ENCODE data around the gene CSPG4. TPM values are rescaled to one million over a fixed set of nuclear protein-coding genes. Genes with fewer than 3 reads are reported as not detected.
"Not testable (repeated sequence)": the region's sequence is repeated elsewhere in the genome, so short reads cannot be mapped to it uniquely, and the experiment has no call there.

CSPG4 gene
- total and polyA plus RNA-seq, 2 donors (not counting 3 experiments of a cell fraction or from before 2014, with no cell fraction given) = not detected

GRCh38 chr15:75716249-75716950 lies 3.8 kb upstream of the CSPG4 start:
- dilution Hi-C loops (cut with MboI; ENCODE audit: extremely low pct_ligation_motif_present, low sequenced_read_pairs); H3K9ac ChIP-seq (replicated peaks; ENCODE audit: extremely low read depth, insufficient read depth, low read length); POLR2A ChIA-PET; H2AFZ ChIP-seq (ENCODE audit: low read depth, low read length); H3K4me2 ChIP-seq (ENCODE audit: insufficient read depth, low read length); H3K27ac ChIP-seq (ENCODE audit: insufficient read depth, low read depth, low read length); H3K79me2 ChIP-seq (ENCODE audit: control insufficient read depth, insufficient read depth, low read length); H3K4me3 ChIP-seq (replicated peaks in 1 of 3; ENCODE audit: insufficient read depth in 1 of 3, low read depth in 1 of 3, low read length in 3 of 3); DNase-seq (ENCODE audit: low read depth, low spot score); H3K36me3 ChIP-seq (ENCODE audit: control insufficient read depth in 2 of 2, extremely low read depth in 1 of 2, insufficient read depth in 2 of 2, low read length in 2 of 2); H3K4me1 ChIP-seq (ENCODE audit: control insufficient read depth, extremely low read depth, insufficient read depth, low read length); FAIRE-seq; H3K9me3 ChIP-seq (replicated peaks; ENCODE audit: control insufficient read depth, insufficient read depth, low read length); H4K20me1 ChIP-seq (replicated peaks; ENCODE audit: control insufficient read depth, extremely low read depth, insufficient read depth, low read length); H3K9me1 ChIP-seq (replicated peaks; ENCODE audit: control insufficient read depth, extremely low read depth, insufficient read depth, low read length); intact Hi-C loops (cut with micrococcal nuclease); CTCF ChIA-PET; BruUV-seq (replicated peaks): not testable (repeated sequence)
- peaks cover 34 to 37% of the 10 kb centered on the region in 2 experiments for H3K27me3 ChIP-seq (ENCODE audit: control insufficient read depth in 2 of 2, insufficient read depth in 2 of 2, low read length in 2 of 2)

- CTCF ChIA-PET; intact Hi-C loops (cut with micrococcal nuclease); BruUV-seq (replicated peaks): not testable (repeated sequence)
Observed at GRCh38 chr15:75715312-75715832, 2.7 kb upstream of the CSPG4 start.

More at GRCh38 chr15:75715312-75715832, 2.7 kb upstream of the CSPG4 start:
- dilution Hi-C loops (cut with MboI; ENCODE audit: extremely low pct_ligation_motif_present, low sequenced_read_pairs); H3K9me3 ChIP-seq (replicated peaks; ENCODE audit: control insufficient read depth, insufficient read depth, low read length); FAIRE-seq; H3K9ac ChIP-seq (replicated peaks; ENCODE audit: extremely low read depth, insufficient read depth, low read length); H3K9me1 ChIP-seq (replicated peaks; ENCODE audit: control insufficient read depth, extremely low read depth, insufficient read depth, low read length); H3K4me3 ChIP-seq (replicated peaks in 1 of 3; ENCODE audit: insufficient read depth in 1 of 3, low read depth in 1 of 3, low read length in 3 of 3); POLR2A ChIA-PET; H3K79me2 ChIP-seq (ENCODE audit: control insufficient read depth, insufficient read depth, low read length); H3K4me1 ChIP-seq (ENCODE audit: control insufficient read depth, extremely low read depth, insufficient read depth, low read length); H2AFZ ChIP-seq (ENCODE audit: low read depth, low read length); DNase-seq (ENCODE audit: low read depth, low spot score); H3K27ac ChIP-seq (ENCODE audit: insufficient read depth, low read depth, low read length); H4K20me1 ChIP-seq (replicated peaks; ENCODE audit: control insufficient read depth, extremely low read depth, insufficient read depth, low read length); H3K4me2 ChIP-seq (ENCODE audit: insufficient read depth, low read length); H3K36me3 ChIP-seq (ENCODE audit: control insufficient read depth in 2 of 2, extremely low read depth in 1 of 2, insufficient read depth in 2 of 2, low read length in 2 of 2): not testable (repeated sequence)
- H3K27me3 ChIP-seq (ENCODE audit: control insufficient read depth in 2 of 2, insufficient read depth in 2 of 2, low read length in 2 of 2) = peaks cover 33 to 34% of the 10 kb centered on the region in 2 experiments
